HG03439 (cell line): ENCODE measurements around the gene CLN5.
"Not testable (repeated sequence)": the region's sequence is repeated elsewhere in the genome, so short reads cannot be mapped to it uniquely, and the experiment has no call there.

Source experiments
- ATAC-seq: cut with Tn5 transposase; IDR thresholded peaks from one replicate; pipeline ENCODE4 v1.9.1; 2021; ENCODE audit warnings: mild to moderate bottlenecking, moderate library complexity; ENCODE audit not compliant: unreplicated experiment

Gene CLN5

GRCh38 chr13:76974618-76974975 is 17.3 kb upstream of the CLN5 start:
- no peak for ATAC-seq

- ATAC-seq, result no peak
These were observed 16.0 kb upstream of the CLN5 start for GRCh38 chr13:76975863-76976262.

- ATAC-seq, result no peak
These were observed 15.4 kb upstream of the CLN5 start for GRCh38 chr13:76976490-76976889.

GRCh38 chr13:76976929-76977328 is 15.0 kb upstream of the CLN5 start:
- ATAC-seq, result no peak

- ATAC-seq, result peak; percentile 99
These were observed 11.7 kb upstream of the CLN5 start for GRCh38 chr13:76980075-76980718.

- ATAC-seq, result no peak
These were observed 9.8 kb upstream of the CLN5 start for GRCh38 chr13:76982061-76982460.

GRCh38 chr13:76983676-76984075 is 8.2 kb upstream of the CLN5 start:
- no peak for ATAC-seq

GRCh38 chr13:76991432-76991795 is 467 bp upstream of the CLN5 start:
- peak; percentile 53 for ATAC-seq

GRCh38 chr13:76992548-76993001 is 694 bp downstream of the CLN5 start:
- ATAC-seq, result peak; percentile 5

GRCh38 chr13:76993021-76993420 is 1.1 kb downstream of the CLN5 start:
- ATAC-seq, result no peak

GRCh38 chr13:76993473-76993872 is 1.6 kb downstream of the CLN5 start:
- no peak for ATAC-seq

- ATAC-seq, result no peak
These were observed 2.4 kb downstream of the CLN5 start for GRCh38 chr13:76994281-76994680.

- no peak for ATAC-seq
These were observed 8.6 kb downstream of the CLN5 start for GRCh38 chr13:77000475-77000874.

GRCh38 chr13:77001540-77001939 is 9.7 kb downstream of the CLN5 start:
- no peak for ATAC-seq

GRCh38 chr13:77001963-77002587 is 10.2 kb downstream of the CLN5 start:
- no peak for ATAC-seq

- ATAC-seq, result no peak
These were observed 10.8 kb downstream of the CLN5 start for GRCh38 chr13:77002590-77003190.

GRCh38 chr13:77008337-77008736 is 16.5 kb downstream of the CLN5 start:
- ATAC-seq, result peak; percentile 51

GRCh38 chr13:77009011-77009410 is 17.1 kb downstream of the CLN5 start:
- no peak for ATAC-seq

GRCh38 chr13:77009719-77010118 is 17.8 kb downstream of the CLN5 start:
- ATAC-seq, result not testable (repeated sequence)

GRCh38 chr13:77013853-77014542 is 22.1 kb downstream of the CLN5 start:
- no peak for ATAC-seq

GRCh38 chr13:77014906-77015685 is 23.2 kb downstream of the CLN5 start:
- ATAC-seq, result no peak
